Fibroblast of skin of left quadriceps (primary cell): ENCODE results near the gene IER5L.
A peak's percentile ranks its signal among the peaks of the same experiment; 100 is the strongest.
"Not testable (repeated sequence)": the region's sequence is repeated elsewhere in the genome, so short reads cannot be mapped to it uniquely, and the experiment has no call there.

Experiments used
- DNase-seq, 2 experiments: peaks; one replicate each; pipeline ENCODE4 v3.0.0-alpha.2; 2013; ENCODE audit warnings: low read depth in 2 of 2

IER5L gene

DNA sequence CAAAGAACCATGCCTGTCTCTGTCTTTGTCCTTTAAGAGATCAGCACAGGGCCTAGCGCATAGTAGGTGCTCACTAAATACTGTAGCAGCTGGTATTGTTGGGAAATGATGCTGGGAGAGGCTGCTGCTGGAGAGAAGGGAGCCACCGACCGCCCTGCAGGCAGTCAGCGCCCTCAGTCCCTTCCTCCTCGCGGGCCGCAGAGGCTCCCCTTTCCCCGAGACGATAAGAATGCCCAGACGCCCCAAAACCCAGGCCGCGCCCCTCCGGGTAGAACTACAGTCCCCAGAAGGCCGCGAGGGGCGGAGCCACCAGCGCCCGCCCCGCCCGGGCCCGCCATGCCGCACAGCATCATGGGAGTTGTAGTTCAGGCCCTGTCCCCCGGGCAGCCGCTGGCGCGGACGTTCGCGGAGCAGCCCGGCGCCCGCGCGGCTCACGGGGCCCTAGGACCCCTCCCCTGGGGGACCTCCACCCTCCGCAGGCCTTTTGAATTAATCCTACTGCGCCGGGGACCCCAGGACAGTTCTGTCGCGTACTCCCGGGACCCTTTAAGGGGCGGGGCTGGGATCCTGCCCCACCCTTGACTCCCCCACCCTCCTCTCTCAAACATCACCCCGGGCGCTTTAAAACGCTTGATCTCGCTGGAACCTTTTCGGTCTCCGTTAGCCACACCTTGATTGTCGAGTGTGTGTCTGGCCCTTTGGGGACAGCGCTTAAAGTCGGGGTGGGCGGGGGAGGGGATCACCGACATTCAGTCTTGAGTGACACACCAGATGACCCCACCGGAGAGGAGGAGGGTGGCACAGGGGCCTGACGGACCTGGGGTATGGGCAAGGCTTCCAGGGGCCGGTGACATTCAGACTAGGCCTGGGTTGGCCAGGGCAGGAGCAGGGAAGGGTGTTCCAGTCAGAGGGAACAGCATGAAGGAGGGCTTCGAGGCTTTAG, 24.8 kb upstream of the IER5L start:
- peak; percentile 45 to 59 for DNase-seq

DNA sequence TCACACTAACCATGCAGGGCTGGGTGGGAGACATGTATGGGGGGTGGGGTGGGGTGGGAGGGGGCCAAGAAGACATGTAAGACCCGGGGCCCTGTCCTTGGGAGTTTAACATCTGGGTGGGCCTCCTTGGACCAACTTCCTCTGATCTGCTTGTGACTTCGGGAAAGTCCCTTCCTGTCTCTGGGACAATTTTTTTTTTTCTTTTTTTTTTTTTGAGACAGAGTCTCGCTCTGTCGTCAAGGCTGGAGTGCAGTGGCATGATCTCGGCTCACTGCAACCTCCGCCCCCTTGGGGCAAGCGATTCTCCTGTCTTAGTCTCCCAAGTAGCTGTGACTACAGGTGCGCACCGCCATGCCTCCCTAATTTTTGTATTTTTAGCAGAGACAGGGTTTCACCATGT, 23.8 kb upstream of the IER5L start:
- DNase-seq: no peak

DNA sequence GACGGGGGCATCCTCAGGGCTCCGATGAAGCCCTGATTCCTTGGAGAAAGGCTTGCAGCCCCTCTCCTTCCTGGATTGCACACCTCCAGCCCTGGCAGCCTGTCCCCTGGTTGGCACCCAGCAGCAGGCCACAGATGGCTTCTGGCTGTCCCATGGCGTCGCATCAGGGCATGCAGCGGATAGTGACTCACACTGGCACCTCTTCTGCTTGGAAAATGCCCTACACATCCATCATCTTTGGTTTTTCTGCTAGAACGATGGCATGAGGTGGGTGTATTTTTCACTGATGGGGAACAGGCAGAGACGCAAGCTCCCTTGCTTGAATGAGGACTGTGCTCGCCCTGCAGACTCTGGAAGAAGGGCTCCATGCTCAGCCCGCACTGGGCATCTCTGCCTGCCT, 23.2 kb upstream of the IER5L start:
- DNase-seq: no peak

DNA sequence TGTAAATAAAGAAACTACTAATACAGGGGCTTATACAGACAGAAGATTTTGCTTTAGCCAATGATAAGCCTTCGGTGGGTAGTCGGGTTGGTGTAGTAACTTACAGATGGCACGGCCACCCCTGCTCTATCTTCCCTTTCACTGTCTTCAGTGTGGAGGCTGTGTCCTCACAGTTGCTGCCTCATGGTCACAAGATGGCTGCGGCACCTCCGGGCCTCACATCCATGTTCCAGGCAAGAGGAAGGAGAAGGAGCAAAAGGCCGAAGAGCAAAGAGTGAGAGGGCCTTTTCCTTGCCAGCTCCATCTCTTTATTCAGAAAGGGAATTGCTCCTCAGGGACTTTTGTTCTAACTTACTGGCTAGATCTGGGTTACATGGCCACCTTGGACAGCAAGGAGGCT, 22.2 kb upstream of the IER5L start:
- DNase-seq: no peak

DNA sequence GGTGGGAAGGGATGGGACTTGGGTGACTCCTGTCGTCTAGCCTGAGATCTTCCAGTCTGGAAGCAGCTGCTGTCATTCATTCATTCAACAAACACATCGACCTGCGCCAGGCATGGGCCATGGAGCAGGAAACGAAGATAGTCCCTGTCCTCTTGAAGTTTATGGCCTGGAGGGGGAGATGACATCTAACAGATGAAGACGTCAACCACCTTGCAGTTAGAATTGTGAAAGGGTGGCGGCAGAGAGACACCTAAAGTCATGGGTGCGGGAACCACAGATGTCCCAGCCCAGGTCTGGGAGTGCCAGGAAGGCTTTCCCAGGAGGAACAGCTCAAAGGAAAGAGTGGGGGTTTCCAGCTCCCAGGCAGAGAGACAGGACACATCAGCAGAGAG, 21.0 kb upstream of the IER5L start:
- no peak for DNase-seq

DNA sequence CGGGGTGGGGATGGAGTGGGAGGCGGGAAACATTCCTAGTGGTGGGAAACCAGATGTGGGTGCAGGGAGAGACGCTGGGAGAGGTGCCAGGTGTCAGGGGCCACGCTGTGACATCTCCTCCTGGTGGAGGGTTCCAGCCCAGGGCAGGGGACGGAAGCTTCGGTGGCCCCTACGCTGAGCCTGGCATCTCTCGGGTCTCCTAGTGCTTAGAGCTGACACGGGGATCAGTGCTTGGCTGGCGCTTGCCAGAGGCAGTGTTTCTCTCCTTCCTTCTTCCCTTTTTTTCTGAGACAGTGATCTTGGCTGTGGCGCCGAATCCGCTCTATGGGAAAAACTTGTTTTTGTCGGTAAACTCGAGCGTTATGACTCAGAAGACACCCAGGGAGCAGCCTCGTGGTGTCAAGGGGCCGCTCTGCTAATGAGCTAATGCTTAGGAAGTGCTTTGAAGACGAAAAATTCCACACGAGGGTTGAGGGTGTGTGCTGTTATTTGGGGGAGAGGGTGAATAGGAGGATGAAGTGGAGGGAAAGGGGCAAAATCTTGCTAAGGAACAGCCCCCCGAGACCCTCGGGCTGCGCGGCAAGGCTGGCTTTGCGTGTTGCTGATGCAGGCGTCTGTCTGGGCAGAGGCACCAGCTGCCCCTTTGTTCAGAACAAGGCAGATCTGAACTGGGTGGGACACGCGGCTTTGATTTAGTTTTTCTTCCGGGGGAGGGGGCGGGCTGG, 20.4 kb upstream of the IER5L start:
- peak; percentile 69 to 76 for DNase-seq

DNA sequence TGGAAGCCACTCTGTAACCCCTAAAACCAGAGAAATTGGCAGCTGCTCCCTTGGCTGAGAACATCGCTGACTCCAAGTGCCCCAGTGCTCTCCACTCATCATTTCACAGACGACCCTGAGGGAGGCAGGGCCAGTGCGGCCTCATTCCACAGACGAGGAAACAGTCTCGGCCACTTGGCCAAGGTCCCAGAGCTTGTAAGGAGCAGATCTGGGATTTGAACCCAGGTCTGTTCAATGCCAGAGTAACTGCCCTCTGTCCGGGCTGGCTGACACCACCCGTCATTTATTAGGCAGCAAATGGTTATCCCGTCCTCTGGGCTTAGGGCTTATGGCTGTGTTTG, 19.9 kb upstream of the IER5L start:
- DNase-seq: no peak

DNA sequence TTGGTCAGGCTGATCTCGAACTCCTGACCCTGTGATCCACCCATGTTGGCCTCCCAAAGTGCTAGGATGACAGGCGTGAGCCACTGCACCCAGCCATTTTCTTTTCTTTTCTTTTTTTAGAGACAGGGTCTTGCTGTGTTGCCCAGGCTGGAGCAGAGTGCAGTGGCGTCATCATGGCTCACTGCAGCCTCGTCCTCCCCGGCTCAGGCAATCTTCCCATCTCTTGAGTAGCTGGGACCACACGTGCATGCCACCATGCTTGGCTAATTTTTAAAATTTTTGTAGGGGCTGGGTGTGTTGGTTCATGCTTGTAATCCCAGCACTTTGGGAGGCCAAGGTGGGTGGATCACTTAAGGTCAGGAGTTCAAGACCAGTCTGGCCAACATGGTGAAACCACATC, 19.0 kb upstream of the IER5L start:
- DNase-seq: not testable (repeated sequence)

DNA sequence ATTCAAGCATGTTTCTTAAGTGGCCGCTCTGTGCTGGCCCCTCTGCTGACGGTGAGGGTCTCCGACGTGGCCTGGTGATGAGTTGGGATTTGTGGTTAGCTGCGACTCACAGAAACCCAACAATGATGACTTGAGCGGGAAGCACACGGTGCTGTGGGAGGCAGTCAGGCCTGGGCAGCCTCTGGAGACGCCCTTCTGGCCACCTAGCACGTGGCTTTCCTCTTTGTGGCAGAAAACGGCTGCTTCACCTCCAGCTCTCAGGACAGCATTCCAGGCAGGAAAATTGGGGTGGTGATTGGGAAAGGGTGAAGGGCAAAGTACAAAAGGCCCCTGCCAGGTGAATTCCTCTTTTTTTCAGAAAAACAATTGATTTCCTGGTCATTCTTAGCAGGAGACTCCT, 17.5 kb upstream of the IER5L start:
- no peak for DNase-seq

DNA sequence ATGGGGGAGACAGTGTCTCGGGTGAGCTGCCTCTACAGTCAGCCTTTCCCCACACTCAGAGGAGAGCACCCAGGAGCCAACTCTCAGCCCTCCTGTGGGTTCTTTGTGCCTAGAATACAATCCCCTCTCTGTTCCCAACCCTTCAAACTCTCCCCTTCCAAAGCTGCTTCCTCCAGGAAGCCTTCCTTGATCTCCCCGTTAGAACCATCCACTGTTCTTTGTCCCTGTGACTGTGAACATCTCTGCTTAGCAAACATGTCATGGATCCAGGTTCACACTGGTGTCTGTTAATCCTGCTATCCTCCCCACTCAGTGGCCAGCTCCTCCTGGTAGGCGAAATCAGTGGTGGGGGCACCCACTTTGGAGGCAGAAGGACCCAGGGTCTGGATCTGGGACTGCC, 16.2 kb upstream of the IER5L start:
- no peak for DNase-seq

DNA sequence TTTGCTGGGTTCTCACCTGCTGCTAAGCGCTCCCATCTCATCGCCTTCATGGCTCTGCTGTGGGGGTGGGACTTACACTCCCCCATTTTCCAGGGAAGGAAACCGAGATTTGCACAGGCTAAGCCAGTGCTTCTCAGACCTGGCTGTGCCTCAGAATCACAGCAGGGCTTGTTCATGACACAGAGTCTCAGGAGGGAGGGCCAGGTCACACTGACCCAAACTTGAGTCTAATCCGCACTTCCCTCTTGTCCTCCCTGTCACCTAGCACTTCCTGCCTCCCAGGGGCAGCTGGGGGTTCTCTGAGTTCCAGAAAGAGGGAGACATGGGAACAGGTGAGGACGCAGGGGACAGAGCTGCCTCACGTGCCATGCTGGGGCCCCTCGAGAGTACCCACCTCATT, 15.6 kb upstream of the IER5L start:
- DNase-seq: no peak

DNA sequence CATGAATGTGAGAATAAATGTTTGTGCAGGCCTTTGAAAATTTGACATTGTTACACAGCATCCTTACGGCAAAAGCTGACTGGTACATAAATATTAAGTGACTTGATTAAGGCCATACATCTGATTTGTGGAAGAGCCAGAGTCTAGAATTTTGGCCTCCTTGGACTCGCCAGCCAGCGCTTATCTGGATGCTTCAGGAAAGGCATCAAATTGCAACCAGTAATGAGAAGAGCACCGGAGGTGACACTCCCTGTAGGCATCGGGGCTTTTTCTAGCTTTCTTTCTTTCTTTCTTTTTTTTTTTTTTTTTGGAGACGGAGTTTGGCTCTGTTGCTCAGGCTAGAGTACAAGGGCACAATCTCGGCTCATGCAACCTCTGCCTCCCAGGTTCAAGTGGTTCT, 13.2 kb upstream of the IER5L start:
- no peak for DNase-seq

DNA sequence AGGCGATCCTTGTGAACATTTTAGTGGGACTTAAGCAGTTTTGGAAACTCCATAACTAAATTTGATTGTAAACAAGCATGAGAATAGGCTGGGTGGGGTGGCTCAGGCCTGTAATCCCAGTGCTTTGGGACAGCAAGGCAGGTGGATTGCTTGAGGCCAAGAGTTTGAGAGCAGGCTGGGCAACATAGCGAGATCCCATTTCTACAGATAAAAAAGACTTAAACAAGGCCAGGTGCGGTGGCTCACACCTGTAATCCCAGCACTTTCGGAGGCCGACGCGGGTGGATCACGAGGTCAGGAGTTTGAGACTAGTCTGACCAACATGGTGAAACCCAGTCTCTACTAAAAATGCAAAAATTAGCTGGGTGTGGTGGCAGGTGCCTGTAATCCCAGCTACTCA, 11.9 kb upstream of the IER5L start:
- DNase-seq: not testable (repeated sequence)

DNA sequence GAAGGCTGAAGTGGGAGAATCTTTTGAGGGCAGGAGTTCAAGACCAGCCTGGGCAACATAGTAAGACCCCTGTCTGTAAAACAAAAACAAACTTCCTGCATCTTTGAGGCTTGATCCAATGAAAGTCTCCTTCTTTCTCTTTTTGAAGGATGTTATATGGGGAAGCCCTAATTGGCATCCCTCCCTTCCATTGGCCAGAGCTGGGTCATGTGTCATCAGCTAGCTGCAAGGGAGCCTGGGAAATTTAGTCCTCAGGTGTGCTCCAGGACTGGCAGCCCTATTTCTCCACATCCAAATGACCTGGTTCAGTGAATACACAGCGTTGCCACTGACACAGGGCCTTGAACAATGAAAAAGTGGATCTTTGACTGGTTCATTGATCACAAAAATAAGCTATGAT, 9.0 kb upstream of the IER5L start:
- DNase-seq: no peak

DNA sequence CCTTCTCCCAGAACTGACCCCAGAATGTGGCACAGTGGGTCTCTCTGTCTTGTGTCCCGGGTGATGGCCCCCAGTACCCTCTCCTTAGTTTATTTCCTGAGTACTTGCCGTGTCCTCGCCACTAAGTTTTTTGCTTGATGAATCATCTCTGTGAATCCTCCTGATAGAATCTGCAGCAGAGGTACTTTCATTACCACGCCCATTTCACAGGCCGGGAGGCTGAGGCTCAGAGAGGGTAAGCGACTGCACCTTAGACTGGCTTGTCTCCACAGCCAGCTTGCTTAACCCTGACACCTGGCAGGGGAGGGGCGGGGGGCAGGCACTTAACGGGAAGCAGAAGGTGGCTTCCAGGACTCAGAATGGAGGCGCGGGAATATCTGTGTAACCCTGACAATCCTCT, 7.9 kb upstream of the IER5L start:
- no peak for DNase-seq

DNA sequence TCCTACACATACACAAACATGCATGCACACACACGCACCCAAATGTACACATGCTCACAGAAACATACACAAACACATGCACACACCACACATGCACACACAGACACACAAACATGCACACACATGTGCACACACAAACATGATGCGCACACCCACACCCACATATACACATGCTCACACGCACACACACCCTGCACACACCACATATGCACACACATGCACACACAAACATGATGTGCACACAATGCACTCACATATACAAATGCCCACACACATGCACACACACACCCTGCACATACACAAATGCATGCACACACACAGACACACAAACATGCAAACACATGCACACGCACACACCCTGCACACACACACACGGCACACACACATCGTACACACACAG, 7.3 kb upstream of the IER5L start:
- DNase-seq: no peak

DNA sequence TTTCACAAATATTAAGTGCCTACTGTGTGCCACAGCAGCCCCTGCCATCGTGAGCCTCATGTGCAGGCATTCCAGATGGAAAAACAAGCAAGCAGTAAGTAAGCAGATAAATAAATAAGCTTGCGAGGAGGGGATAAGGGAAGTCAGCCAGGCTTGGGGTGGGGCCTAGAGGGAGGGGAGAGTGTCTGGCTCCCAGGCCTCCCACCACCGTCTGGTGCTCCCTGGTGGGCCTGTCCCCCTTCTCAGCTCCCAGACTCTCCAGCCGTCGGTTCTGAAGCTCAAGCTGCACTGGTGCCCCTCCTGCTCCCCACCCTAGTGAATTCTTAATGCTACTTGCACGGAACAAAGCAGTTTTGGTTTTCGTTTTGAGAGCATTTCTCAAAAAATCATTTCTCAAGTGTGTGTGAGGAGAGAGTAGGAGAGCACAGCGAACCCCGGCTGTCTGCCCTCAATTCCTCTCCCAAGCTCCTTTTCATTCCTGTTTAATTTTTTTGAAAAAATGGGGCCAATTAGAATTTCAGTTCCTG, 6.6 kb upstream of the IER5L start:
- DNase-seq: no peak

DNA sequence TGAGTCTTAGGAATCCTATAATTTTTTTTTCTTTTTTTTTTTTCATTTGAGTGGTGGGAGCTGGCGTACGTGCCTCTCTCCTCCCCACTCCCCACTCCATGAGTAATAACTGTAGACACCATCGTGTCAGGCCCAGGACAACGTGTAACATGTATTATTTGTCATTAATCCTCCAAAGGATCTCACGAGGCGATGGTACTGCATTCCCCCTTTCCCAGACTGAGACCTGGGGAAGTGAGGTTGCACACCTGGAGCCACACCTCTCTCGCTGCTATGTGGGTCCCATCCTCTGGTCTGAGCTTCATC, 6.1 kb upstream of the IER5L start:
- no peak for DNase-seq

DNA sequence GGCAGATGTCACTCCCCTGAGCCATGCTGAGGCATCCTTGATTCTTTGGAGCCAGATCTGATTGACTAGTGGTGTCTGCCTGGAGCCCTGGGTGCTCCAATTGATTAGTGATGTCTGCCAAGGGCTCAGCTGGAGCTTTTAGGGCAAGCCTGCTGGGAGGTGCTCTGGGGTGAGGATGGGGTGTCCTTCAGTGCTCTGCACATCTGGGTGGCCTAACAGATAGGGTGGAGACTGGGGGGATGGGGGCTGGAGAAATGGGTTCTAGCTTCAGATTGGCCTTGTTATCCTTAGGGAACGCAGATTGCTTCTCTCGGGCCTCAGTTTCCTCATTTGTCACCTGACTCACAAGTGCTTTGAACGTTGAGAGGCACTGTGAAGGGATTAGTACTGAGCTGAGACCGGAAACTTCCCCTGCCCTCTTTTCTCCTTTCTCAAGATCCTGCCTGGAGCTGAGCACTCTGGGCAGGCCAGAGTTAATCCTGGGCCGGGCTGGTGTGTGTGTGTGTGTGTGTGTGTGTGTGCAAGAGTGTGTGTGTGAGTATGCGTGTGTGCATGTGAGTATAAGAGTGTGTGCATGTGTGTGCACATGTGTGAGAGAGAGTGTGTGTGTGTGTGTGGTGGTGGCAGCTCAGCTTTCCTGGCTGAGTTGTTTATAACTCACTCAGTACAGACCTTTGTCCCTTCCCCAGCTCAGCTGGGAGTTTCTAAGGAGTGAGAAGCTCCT, 5.6 kb upstream of the IER5L start:
- DNase-seq: no peak

DNA sequence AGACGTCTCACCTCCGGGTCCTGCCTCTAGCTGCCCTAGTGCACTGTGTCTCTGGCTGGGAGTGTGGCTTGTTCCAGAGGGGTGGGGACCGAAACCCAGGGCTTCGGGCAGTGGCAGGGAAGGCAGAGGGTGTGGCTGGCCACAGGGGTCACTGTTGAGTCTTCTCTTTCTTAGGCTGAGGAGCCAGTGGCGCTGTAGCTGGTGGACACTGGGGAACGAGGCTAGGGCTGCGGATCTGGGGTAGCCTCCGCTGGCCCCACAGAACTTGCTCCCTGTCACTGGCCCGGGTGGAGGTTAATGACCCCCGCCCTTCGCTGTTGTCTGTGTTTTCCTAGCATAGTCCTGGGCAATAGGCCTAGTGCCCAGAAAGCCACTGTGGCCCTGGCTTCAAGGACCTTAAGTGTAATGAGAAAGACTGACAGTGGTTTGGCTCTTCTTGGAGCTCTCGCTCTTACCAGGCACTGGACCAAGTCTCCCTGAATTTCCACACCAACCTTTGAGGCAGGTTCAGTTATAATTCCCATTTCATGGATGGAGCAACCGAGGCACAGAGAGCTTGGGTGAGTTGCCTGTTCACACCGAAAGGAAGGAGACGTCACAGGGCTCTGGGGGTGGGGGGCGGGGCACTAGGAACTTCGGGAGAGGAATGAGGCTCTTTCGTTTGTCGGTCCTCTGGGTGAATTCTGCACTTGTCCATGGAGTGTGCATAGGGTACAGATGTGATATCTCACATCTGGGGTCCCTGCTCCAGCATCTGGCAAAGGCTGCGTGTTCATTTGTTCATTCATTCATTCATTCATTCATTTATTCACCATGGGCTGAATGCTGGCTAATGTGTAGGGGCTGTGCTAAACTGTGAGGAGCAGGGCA, 4.8 kb upstream of the IER5L start:
- no peak for DNase-seq

DNA sequence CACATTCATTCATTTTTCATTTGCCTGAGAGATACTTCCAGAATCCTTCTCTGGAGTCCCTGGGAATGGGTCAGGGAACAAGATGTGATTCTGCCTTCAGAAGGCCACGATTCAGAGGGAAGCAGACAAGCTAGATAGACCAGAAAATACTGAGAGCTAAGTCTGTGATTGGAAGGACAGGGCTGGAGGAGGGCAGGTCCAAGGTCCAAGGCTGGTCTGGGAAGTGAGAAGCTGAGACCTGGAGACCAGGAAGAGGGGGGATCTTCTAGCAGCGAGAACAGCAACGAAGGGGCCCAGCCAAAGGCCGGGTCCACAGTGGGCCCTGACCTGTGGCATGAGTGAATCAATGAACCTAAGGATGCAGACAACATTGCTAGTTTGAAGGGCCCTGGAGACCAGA, 4.1 kb upstream of the IER5L start:
- DNase-seq: no peak

DNA sequence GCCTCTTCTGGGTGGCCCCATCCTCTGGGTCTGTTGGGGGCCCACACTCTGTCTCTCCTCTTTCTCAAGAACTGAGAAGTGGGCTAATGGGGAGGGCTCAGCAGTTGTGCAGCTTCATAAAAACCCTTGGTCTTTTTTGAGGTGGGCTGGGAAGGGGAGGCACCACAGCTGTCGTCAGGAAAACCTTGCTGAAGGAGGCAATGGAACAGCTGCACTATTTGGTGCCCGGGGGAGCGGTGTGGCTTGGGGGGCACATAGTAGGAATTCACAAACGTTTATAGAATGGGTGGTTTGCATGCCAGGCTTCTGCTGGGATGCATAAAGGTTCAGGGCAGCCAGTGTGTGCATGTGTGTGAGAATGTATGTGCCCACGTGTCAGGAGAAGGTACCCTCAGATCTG, 3.2 kb upstream of the IER5L start:
- no peak for DNase-seq
